ENCODE results near the gene SCAPER. TPM values are rescaled to one million over a fixed set of nuclear protein-coding genes. Genes with fewer than 3 reads are reported as not detected.

SCAPER gene
- total and polyA plus RNA-seq, 4 donors: 3.3 to 18.0 (median 9.9) TPM

GRCh38 chr15:76753771-76754170 lies 151.4 kb downstream of the SCAPER start:
- Histone ChIP-seq H3K27ac (ENCODE audit: low read depth in 1 of 2, low read length in 2 of 2) (no peak overlapping the region), H3K9me3 (ENCODE audit: control insufficient read depth in 4 of 4, low read length in 3 of 4) (no peaks in the 10 kb centered on the region), H3K27me3 (ENCODE audit: control insufficient read depth in 4 of 4, insufficient read depth in 4 of 4, low read length in 3 of 4) (no peaks in the 10 kb centered on the region), H3K4me3 (ENCODE audit: low read depth in 1 of 3, low read length in 3 of 3) (no peak overlapping the region), H3K36me3 (ENCODE audit: control insufficient read depth in 4 of 4, insufficient read depth in 3 of 4, low read depth in 1 of 4, low read length in 3 of 4) (peaks cover 0 to 6% (median 0%) of the 10 kb centered on the region in 4 donors), H3K9ac (ENCODE audit: low read depth in 1 of 2, low read length in 2 of 2) (no peak overlapping the region), H3K4me1 (ENCODE audit: control insufficient read depth in 4 of 4, insufficient read depth in 4 of 4, low read length in 3 of 4) (no peaks in the 10 kb centered on the region)
- TF ChIP-seq JUND (IDR thresholded peaks at IDR 0.05): no peak
- no peak for TF ChIP-seq RXRA (IDR thresholded peaks at IDR 0.05)
- no peak for TF ChIP-seq NR2F2 (IDR thresholded peaks at IDR 0.05)
- no peak for TF ChIP-seq YY1 (IDR thresholded peaks at IDR 0.05)
- no peak for TF ChIP-seq REST (IDR thresholded peaks at IDR 0.05)
- no peak for TF ChIP-seq TAF1 (conservative IDR thresholded peaks at IDR 0.05)
- no peak for TF ChIP-seq ATF3 (IDR thresholded peaks at IDR 0.05)
- TF ChIP-seq FOXA2 (IDR thresholded peaks at IDR 0.05): no peak
- TF ChIP-seq, protein P1, sequence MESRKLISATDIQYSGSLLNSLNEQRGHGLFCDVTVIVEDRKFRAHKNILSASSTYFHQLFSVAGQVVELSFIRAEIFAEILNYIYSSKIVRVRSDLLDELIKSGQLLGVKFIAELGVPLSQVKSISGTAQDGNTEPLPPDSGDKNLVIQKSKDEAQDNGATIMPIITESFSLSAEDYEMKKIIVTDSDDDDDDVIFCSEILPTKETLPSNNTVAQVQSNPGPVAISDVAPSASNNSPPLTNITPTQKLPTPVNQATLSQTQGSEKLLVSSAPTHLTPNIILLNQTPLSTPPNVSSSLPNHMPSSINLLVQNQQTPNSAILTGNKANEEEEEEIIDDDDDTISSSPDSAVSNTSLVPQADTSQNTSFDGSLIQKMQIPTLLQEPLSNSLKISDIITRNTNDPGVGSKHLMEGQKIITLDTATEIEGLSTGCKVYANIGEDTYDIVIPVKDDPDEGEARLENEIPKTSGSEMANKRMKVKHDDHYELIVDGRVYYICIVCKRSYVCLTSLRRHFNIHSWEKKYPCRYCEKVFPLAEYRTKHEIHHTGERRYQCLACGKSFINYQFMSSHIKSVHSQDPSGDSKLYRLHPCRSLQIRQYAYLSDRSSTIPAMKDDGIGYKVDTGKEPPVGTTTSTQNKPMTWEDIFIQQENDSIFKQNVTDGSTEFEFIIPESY (IDR thresholded peaks at IDR 0.05): no peak
- no peak for TF ChIP-seq GABPA (IDR thresholded peaks at IDR 0.05 in 1 of 2, conservative IDR thresholded peaks at IDR 0.05 in 1 of 2)
- no peak for TF ChIP-seq FOXA1 (IDR thresholded peaks at IDR 0.05)
- no peak for TF ChIP-seq RAD21 (IDR thresholded peaks at IDR 0.05)
- TF ChIP-seq SP1 (IDR thresholded peaks at IDR 0.05): no peak
- no peak for DNase-seq (ENCODE audit: low spot score)
- 93% methylated on average over 6 of the region's 6 CpGs for WGBS

GRCh38 chr15:76753131-76753530 lies 152.0 kb downstream of the SCAPER start:
- TF ChIP-seq RAD21 (IDR thresholded peaks at IDR 0.05): no peak
- no peak for TF ChIP-seq HNF4G (IDR thresholded peaks at IDR 0.05)
- no peak for TF ChIP-seq NR2F2 (IDR thresholded peaks at IDR 0.05)
- no peak for TF ChIP-seq GABPA (IDR thresholded peaks at IDR 0.05 in 1 of 2, conservative IDR thresholded peaks at IDR 0.05 in 1 of 2)
- TF ChIP-seq YY1 (IDR thresholded peaks at IDR 0.05): no peak
- no peak for TF ChIP-seq FOXA1 (IDR thresholded peaks at IDR 0.05)
- TF ChIP-seq JUND (IDR thresholded peaks at IDR 0.05): no peak
- no peak for TF ChIP-seq MAX (IDR thresholded peaks at IDR 0.05)
- Histone ChIP-seq H3K4me1 (ENCODE audit: control insufficient read depth in 4 of 4, insufficient read depth in 4 of 4, low read length in 3 of 4) (no peaks in the 10 kb centered on the region), H3K27ac (ENCODE audit: low read depth in 1 of 2, low read length in 2 of 2) (no peak overlapping the region), H3K9ac (ENCODE audit: low read depth in 1 of 2, low read length in 2 of 2) (no peak overlapping the region), H3K27me3 (ENCODE audit: control insufficient read depth in 4 of 4, insufficient read depth in 4 of 4, low read length in 3 of 4) (no peaks in the 10 kb centered on the region), H3K4me3 (ENCODE audit: low read depth in 1 of 3, low read length in 3 of 3) (no peak overlapping the region), H3K9me3 (ENCODE audit: control insufficient read depth in 4 of 4, low read length in 3 of 4) (no peaks in the 10 kb centered on the region), H3K36me3 (ENCODE audit: control insufficient read depth in 4 of 4, insufficient read depth in 3 of 4, low read depth in 1 of 4, low read length in 3 of 4) (peaks cover 0 to 6% (median 0%) of the 10 kb centered on the region in 4 donors)
- DNase-seq (ENCODE audit: low spot score): no peak
- WGBS: 97% methylated on average over 1 of the region's 1 CpG
